WTC11 (cell line): Measurements from ENCODE around the gene OSBPL10. TPM values are rescaled to one million over a fixed set of nuclear protein-coding genes. Genes with fewer than 3 reads are reported as not detected.

ENCODE experiments used
- ATAC-seq: fragments of 200-7000 bp; cut with Tn5 transposase; 2 replicates; pipeline ENCODE4 v1.10.0; 2021; ENCODE audit warnings: mild to moderate bottlenecking, moderate library complexity
- CTCF ChIA-PET: fragments of 300-600 bp; sonication (Branson Sonifier 250); formaldehyde crosslinking; loops from one replicate; lab custom pipeline; 2021; ENCODE audit warnings: antibody characterized with exemption; lab: Charles Lee
- POLR2A ChIA-PET: fragments of 350-600 bp; sonication (Branson Sonifier 250); formaldehyde crosslinking; loops from one replicate; lab custom pipeline; 2021; ENCODE audit warnings: antibody characterized with exemption; lab: Charles Lee
- DNase-seq: peaks from one replicate; pipeline ENCODE4 v3.0.0; 2021; ENCODE audit warnings: low spot score
- H3K27ac Mint-ChIP-seq: 2 replicates; pipeline ENCODE4 v1.8.0; 2021; ENCODE audit warnings: mixed read lengths
- H3K27me3 Mint-ChIP-seq: 2 replicates; pipeline ENCODE4 v1.8.0; 2021; ENCODE audit warnings: low read depth, mild to moderate bottlenecking, moderate library complexity, mixed read lengths
- H3K36me3 Mint-ChIP-seq: 2 replicates; pipeline ENCODE4 v1.8.0; 2021; ENCODE audit warnings: mixed read lengths
- H3K4me1 Mint-ChIP-seq: 2 replicates; pipeline ENCODE4 v1.8.0; 2022; ENCODE audit warnings: mixed read lengths
- H3K4me3 Mint-ChIP-seq: 2 replicates; pipeline ENCODE4 v1.8.0; 2021; ENCODE audit warnings: mild to moderate bottlenecking, moderate library complexity, mixed read lengths
- H3K9me3 Mint-ChIP-seq: 2 replicates; pipeline ENCODE4 v1.8.0; 2021; ENCODE audit warnings: mixed read lengths
- ARID4B ChIP-seq: sonication (generic); formaldehyde crosslinking; IDR thresholded peaks from 2 replicates; pipeline ENCODE4 v1.8.0; 2023; ENCODE audit warnings: missing genetic modification reagents, mild to moderate bottlenecking, borderline replicate concordance
- ATF1 ChIP-seq: sonication (generic); formaldehyde crosslinking; IDR thresholded peaks from 2 replicates; pipeline ENCODE4 v1.8.1; 2023; ENCODE audit warnings: mild to moderate bottlenecking, moderate library complexity, missing genetic modification reagents
- FOXK1 ChIP-seq: sonication (generic); formaldehyde crosslinking; IDR thresholded peaks from 2 replicates; pipeline ENCODE4 v1.8.0; 2022; ENCODE audit warnings: mild to moderate bottlenecking, moderate library complexity, missing genetic modification reagents
- GTF2I ChIP-seq: fragments of 250-450 bp; sonication (Bioruptor Pico); conservative IDR thresholded peaks from 2 replicates; pipeline ENCODE4 v1.4.0; 2021; ENCODE audit warnings: mild to moderate bottlenecking
- JUN ChIP-seq: sonication (generic); formaldehyde crosslinking; IDR thresholded peaks from 2 replicates; pipeline ENCODE4 v1.8.0; 2023; ENCODE audit warnings: mild to moderate bottlenecking, missing genetic modification reagents
- NFATC4 ChIP-seq: fragments of 250-450 bp; sonication (Bioruptor Pico); IDR thresholded peaks from 2 replicates; pipeline ENCODE4 v1.9.0; 2021; ENCODE audit warnings: mild to moderate bottlenecking
- NFYB ChIP-seq: sonication (generic); formaldehyde crosslinking; conservative IDR thresholded peaks from 2 replicates; pipeline ENCODE4 v1.8.0; 2022; ENCODE audit warnings: low read depth, missing genetic modification reagents
- NR1H2 ChIP-seq: sonication (generic); formaldehyde crosslinking; IDR thresholded peaks from 2 replicates; pipeline ENCODE4 v1.9.0; 2021; ENCODE audit warnings: mild to moderate bottlenecking, moderate library complexity, missing genetic modification reagents
- NR2C2 ChIP-seq: sonication (generic); formaldehyde crosslinking; IDR thresholded peaks from 2 replicates; pipeline ENCODE4 v1.8.0; 2022; ENCODE audit warnings: mild to moderate bottlenecking, missing genetic modification reagents
- OVOL2 ChIP-seq: fragments of 250-450 bp; sonication (Bioruptor Pico); IDR thresholded peaks from 2 replicates; pipeline ENCODE4 v1.9.0; 2021; ENCODE audit warnings: mild to moderate bottlenecking, borderline replicate concordance
- PREB ChIP-seq: sonication (generic); formaldehyde crosslinking; IDR thresholded peaks from 2 replicates; pipeline ENCODE4 v1.8.1; 2022; ENCODE audit warnings: mild to moderate bottlenecking, missing genetic modification reagents, moderate library complexity, borderline replicate concordance
- RELA ChIP-seq: sonication (generic); formaldehyde crosslinking; IDR thresholded peaks from 2 replicates; pipeline ENCODE4 v1.8.1; 2022; ENCODE audit warnings: missing genetic modification reagents, mild to moderate bottlenecking, borderline replicate concordance
- TCF7 ChIP-seq: sonication (generic); formaldehyde crosslinking; IDR thresholded peaks from 2 replicates; pipeline ENCODE4 v1.8.0; 2022; ENCODE audit warnings: mild to moderate bottlenecking, low read depth, missing genetic modification reagents, moderate library complexity
- TP53 ChIP-seq: sonication (generic); formaldehyde crosslinking; IDR thresholded peaks from 2 replicates; pipeline ENCODE4 v1.8.1; 2023; ENCODE audit warnings: mild to moderate bottlenecking, missing genetic modification reagents
- ZBTB21 ChIP-seq: sonication (generic); formaldehyde crosslinking; IDR thresholded peaks from 2 replicates; pipeline ENCODE4 v1.8.1; 2023; ENCODE audit warnings: mild to moderate bottlenecking, missing genetic modification reagents, borderline replicate concordance
- ZNF425 ChIP-seq: fragments of 250-450 bp; sonication (Bioruptor Pico); conservative IDR thresholded peaks from 2 replicates; pipeline ENCODE4 v1.9.0; 2021; ENCODE audit warnings: mild to moderate bottlenecking
- total RNA-seq: library from RNA; stranded (reverse); gene quantifications from 3 replicates; pipeline ENCODE4 v1.2.3, GENCODE V29; 2021
- TF ChIP-seq, protein P1 (sequence below): sonication (generic); formaldehyde crosslinking; IDR thresholded peaks from 2 replicates; pipeline ENCODE4 v1.8.1; 2023; ENCODE audit warnings: mild to moderate bottlenecking, moderate library complexity, missing genetic modification reagents
- TF ChIP-seq, protein P2 (sequence below): sonication (generic); formaldehyde crosslinking; conservative IDR thresholded peaks from 2 replicates; pipeline ENCODE4 v1.8.1; 2022; ENCODE audit warnings: mild to moderate bottlenecking, missing genetic modification reagents
- TF ChIP-seq, protein P3 (sequence below): fragments of 250-450 bp; sonication (Bioruptor Pico); IDR thresholded peaks from 2 replicates; pipeline ENCODE4 v1.9.0; 2021; ENCODE audit warnings: mild to moderate bottlenecking, borderline replicate concordance
- TF ChIP-seq, protein P4 (sequence below): sonication (generic); formaldehyde crosslinking; IDR thresholded peaks from 2 replicates; pipeline ENCODE4 v1.8.1; 2022; ENCODE audit warnings: low read depth, mild to moderate bottlenecking, moderate library complexity, missing genetic modification reagents, borderline replicate concordance

The OSBPL10 gene
- total RNA-seq, 1 experiment from 2014 or later, result 84.1 TPM

- ChIA-PET POLR2A (no interaction called here), CTCF (interaction anchor here (0.6 to 1.3 kb wide), 3 partner anchors 130 to 438 kb away, joined by 3 to 7 read pairs (median 6); no protein-coding TSS in a partner anchor)
- peaks cover 12% of the 10 kb centered on the region for H3K36me3 Mint-ChIP-seq
- H3K4me1 Mint-ChIP-seq, result peaks cover 24% of the 10 kb centered on the region
- no peak for DNase-seq
- H3K9me3 Mint-ChIP-seq, result peaks cover 12% of the 10 kb centered on the region
- no peak for ATAC-seq
- no peak for TF ChIP-seq ZBTB21
- TF ChIP-seq, protein P1, sequence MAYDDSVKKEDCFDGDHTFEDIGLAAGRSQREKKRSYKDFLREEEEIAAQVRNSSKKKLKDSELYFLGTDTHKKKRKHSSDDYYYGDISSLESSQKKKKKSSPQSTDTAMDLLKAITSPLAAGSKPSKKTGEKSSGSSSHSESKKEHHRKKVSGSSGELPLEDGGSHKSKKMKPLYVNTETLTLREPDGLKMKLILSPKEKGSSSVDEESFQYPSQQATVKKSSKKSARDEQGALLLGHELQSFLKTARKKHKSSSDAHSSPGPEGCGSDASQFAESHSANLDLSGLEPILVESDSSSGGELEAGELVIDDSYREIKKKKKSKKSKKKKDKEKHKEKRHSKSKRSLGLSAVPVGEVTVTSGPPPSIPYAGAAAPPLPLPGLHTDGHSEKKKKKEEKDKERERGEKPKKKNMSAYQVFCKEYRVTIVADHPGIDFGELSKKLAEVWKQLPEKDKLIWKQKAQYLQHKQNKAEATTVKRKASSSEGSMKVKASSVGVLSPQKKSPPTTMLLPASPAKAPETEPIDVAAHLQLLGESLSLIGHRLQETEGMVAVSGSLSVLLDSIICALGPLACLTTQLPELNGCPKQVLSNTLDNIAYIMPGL, result no peak
- TF ChIP-seq JUN (CRISPR knock-in tag), result no peak
- no peak for TF ChIP-seq PREB (CRISPR knock-in tag)
- TF ChIP-seq, protein P2, sequence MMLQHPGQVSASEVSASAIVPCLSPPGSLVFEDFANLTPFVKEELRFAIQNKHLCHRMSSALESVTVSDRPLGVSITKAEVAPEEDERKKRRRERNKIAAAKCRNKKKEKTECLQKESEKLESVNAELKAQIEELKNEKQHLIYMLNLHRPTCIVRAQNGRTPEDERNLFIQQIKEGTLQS (CRISPR knock-in tag), result no peak
- no peak overlapping the region for H3K4me3 Mint-ChIP-seq
- H3K27me3 Mint-ChIP-seq, result no peaks in the 10 kb centered on the region
- no peak overlapping the region for H3K27ac Mint-ChIP-seq
These were observed 18.9 kb upstream of the OSBPL10 start for GRCh38 chr3:31999907-32000439.

DNA sequence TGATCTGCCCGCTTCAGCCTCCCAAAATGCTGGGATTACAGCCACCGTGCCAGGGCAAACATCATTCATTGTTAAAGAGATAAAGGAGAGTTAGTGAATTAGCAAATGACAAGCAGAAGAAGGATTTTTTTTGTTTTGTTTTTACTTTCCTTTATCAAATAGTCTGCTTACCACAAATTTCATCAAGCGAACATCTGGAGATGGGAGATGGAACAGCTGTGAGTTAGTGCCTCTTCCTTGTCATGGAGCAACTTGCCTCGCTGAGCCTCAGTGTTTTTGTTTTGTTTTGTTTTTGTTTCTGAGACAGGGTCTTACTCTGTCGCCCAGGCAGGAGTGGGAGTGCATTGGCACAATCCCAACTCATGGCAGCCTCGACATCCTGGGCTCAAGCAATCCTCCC lies 16.4 kb upstream of the OSBPL10 start:
- Mint-ChIP-seq H3K4me1 (peaks cover 5% of the 10 kb centered on the region), H3K27ac (no peak overlapping the region), H3K4me3 (no peak overlapping the region), H3K27me3 (no peaks in the 10 kb centered on the region), H3K9me3 (peaks cover 34% of the 10 kb centered on the region), H3K36me3 (peaks cover 30% of the 10 kb centered on the region)
- DNase-seq (no peak), ATAC-seq (no peak)
- ChIA-PET CTCF (no interaction called here), POLR2A (no interaction called here)
- TF ChIP-seq OVOL2 (CRISPR knock-in tag), result no peak
- no peak for TF ChIP-seq TCF7 (CRISPR knock-in tag)
- TF ChIP-seq ZNF425 (CRISPR knock-in tag), result no peak
- TF ChIP-seq, protein P3, sequence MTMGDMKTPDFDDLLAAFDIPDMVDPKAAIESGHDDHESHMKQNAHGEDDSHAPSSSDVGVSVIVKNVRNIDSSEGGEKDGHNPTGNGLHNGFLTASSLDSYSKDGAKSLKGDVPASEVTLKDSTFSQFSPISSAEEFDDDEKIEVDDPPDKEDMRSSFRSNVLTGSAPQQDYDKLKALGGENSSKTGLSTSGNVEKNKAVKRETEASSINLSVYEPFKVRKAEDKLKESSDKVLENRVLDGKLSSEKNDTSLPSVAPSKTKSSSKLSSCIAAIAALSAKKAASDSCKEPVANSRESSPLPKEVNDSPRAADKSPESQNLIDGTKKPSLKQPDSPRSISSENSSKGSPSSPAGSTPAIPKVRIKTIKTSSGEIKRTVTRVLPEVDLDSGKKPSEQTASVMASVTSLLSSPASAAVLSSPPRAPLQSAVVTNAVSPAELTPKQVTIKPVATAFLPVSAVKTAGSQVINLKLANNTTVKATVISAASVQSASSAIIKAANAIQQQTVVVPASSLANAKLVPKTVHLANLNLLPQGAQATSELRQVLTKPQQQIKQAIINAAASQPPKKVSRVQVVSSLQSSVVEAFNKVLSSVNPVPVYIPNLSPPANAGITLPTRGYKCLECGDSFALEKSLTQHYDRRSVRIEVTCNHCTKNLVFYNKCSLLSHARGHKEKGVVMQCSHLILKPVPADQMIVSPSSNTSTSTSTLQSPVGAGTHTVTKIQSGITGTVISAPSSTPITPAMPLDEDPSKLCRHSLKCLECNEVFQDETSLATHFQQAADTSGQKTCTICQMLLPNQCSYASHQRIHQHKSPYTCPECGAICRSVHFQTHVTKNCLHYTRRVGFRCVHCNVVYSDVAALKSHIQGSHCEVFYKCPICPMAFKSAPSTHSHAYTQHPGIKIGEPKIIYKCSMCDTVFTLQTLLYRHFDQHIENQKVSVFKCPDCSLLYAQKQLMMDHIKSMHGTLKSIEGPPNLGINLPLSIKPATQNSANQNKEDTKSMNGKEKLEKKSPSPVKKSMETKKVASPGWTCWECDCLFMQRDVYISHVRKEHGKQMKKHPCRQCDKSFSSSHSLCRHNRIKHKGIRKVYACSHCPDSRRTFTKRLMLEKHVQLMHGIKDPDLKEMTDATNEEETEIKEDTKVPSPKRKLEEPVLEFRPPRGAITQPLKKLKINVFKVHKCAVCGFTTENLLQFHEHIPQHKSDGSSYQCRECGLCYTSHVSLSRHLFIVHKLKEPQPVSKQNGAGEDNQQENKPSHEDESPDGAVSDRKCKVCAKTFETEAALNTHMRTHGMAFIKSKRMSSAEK (CRISPR knock-in tag), result no peak
- TF ChIP-seq, protein P4, sequence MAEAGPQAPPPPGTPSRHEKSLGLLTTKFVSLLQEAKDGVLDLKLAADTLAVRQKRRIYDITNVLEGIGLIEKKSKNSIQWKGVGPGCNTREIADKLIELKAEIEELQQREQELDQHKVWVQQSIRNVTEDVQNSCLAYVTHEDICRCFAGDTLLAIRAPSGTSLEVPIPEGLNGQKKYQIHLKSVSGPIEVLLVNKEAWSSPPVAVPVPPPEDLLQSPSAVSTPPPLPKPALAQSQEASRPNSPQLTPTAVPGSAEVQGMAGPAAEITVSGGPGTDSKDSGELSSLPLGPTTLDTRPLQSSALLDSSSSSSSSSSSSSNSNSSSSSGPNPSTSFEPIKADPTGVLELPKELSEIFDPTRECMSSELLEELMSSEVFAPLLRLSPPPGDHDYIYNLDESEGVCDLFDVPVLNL (CRISPR knock-in tag), result no peak
- no peak for TF ChIP-seq NR2C2 (CRISPR knock-in tag)
- TF ChIP-seq NR1H2 (CRISPR knock-in tag), result no peak
- no peak for TF ChIP-seq GTF2I
- TF ChIP-seq RELA (CRISPR knock-in tag), result no peak
- no peak for TF ChIP-seq ATF1 (CRISPR knock-in tag)
- no peak for TF ChIP-seq TP53 (CRISPR knock-in tag)
- no peak for TF ChIP-seq NFYB (CRISPR knock-in tag)
- TF ChIP-seq ARID4B (CRISPR knock-in tag), result no peak
- TF ChIP-seq NFATC4, result no peak
- no peak for TF ChIP-seq FOXK1 (CRISPR knock-in tag)
